ENCODE measurements around the gene MTR.

The MTR gene

DNA sequence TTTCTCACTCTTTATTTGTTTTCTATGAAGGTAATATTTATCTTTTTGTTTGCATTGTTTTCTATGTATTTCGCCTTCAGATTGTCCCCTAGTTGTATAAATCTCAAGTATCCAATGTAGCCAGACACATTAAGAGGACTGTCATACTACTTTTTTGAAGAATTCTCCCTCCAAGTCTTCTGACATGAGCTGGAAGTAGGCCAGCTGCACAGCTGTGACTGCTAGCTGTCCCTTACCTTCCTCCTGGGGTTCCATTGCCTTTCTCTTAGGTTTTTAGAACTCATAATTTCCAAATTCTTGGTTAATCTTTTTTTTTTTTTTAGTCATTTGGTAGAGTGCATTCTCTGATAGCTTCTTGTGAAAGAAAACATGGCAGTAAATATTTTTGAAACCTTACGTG is 46.2 kb downstream of the MTR start:
- Histone ChIP-seq H3K79me2 (ENCODE audit: insufficient read depth, low read depth) (no peaks in the 10 kb centered on the region), H4K20me1 (ENCODE audit: insufficient read depth) (no peaks in the 10 kb centered on the region), H3K4me2 (no peak overlapping the region), H3K4me3 (IDR thresholded peaks at IDR 0.05; ENCODE audit: insufficient read depth, low read depth, low read length) (no peak overlapping the region), H3K27me3 (ENCODE audit: insufficient read depth, low read depth) (no peaks in the 10 kb centered on the region), H2AFZ (ENCODE audit: low read depth) (no peak overlapping the region), H3K27ac (no peak overlapping the region), H3K4me1 (ENCODE audit: low read depth, poor library complexity, severe bottlenecking) (no peaks in the 10 kb centered on the region), H3K36me3 (ENCODE audit: insufficient read depth) (peaks cover 11% of the 10 kb centered on the region; the same call in 1 of the 2 replicates), H3K9ac (no peak overlapping the region)
- no peak for TF ChIP-seq CTCF (conservative IDR thresholded peaks at IDR 0.05; ENCODE audit: low read depth, low read length)

DNA sequence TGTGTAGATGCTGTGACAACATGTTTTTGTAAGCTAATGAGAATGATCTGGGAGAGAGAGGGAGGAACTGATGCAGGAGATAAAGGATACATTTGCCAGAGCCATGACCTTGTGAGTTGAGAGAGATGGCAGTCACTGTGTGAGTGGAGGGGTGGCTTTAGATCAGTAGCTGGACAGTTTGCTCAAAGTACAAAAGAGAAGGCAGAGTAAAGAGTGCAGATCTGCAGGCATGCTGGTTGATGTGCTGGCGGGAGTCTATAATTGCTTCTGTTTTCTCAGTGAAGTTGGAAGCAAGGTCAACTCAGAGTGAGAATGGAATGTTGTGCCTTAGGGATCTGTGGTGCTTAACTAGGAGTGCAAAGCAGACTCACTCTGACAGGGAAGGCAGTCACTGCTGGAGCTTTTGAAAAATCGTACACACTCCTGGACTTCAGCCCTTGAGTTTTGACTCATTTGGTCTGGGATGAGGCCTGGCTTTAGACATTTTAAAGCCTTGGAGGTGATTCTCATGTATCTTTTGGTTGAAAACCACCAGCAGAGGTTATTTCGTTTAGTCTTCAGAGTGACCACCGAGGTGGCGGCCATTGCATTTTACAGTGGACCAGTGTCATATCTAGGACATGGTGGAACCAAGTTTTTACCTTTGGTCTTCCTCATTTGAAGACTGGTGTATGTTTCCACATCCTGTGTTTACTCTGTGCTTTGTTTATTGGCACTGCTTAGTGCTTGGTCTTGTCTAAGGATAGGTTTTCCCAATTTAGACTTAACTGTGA is 49.6 kb downstream of the MTR start:
- Histone ChIP-seq H2AFZ (ENCODE audit: low read depth) (no peak overlapping the region), H3K4me1 (ENCODE audit: low read depth, poor library complexity, severe bottlenecking) (no peaks in the 10 kb centered on the region), H3K27ac (no peak overlapping the region), H3K9ac (no peak overlapping the region), H3K36me3 (ENCODE audit: insufficient read depth) (peaks cover under 1% of the 10 kb centered on the region; the same call in 1 of the 2 replicates), H4K20me1 (ENCODE audit: insufficient read depth) (no peaks in the 10 kb centered on the region), H3K4me2 (no peak overlapping the region), H3K79me2 (ENCODE audit: insufficient read depth, low read depth) (no peaks in the 10 kb centered on the region), H3K27me3 (ENCODE audit: insufficient read depth, low read depth) (no peaks in the 10 kb centered on the region), H3K4me3 (IDR thresholded peaks at IDR 0.05; ENCODE audit: insufficient read depth, low read depth, low read length) (no peak overlapping the region)
- TF ChIP-seq CTCF (conservative IDR thresholded peaks at IDR 0.05; ENCODE audit: low read depth, low read length), result no peak

DNA sequence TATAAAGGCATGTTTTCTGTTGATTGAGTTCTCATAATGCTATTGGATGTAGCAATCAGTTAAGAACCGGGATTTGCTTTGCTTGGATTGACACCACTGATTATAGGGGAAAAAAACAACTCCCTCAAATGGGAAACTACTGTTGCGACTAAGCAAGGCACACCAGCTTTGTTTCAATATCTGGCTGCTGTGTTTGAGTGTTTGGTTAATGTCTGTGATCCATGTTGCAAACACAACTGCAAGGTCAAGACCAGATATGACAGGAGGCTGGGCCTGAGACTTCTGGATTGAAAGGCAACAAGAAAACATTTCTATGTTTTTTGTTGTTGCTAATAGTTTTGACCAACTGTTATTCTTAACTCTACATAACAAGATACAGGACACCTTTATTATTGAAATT is 50.7 kb downstream of the MTR start:
- no peaks in the 10 kb centered on the region for H3K27me3 ChIP-seq (ENCODE audit: insufficient read depth, low read depth)
- H3K9ac ChIP-seq, result no peak overlapping the region
- no peak overlapping the region for H3K4me3 ChIP-seq (IDR thresholded peaks at IDR 0.05; ENCODE audit: insufficient read depth, low read depth, low read length)
- no peaks in the 10 kb centered on the region for H3K4me1 ChIP-seq (ENCODE audit: low read depth, poor library complexity, severe bottlenecking)
- no peak overlapping the region for H3K27ac ChIP-seq
- H3K79me2 ChIP-seq (ENCODE audit: insufficient read depth, low read depth), result no peaks in the 10 kb centered on the region
- TF ChIP-seq CTCF (conservative IDR thresholded peaks at IDR 0.05; ENCODE audit: low read depth, low read length), result no peak
- H3K4me2 ChIP-seq, result no peak overlapping the region
- no peaks in the 10 kb centered on the region for H4K20me1 ChIP-seq (ENCODE audit: insufficient read depth)
- no peak overlapping the region for H2AFZ ChIP-seq (ENCODE audit: low read depth)
- no peaks in the 10 kb centered on the region for H3K36me3 ChIP-seq (ENCODE audit: insufficient read depth)

- Histone ChIP-seq H4K20me1 (ENCODE audit: insufficient read depth) (no peaks in the 10 kb centered on the region), H3K4me2 (no peak overlapping the region), H2AFZ (ENCODE audit: low read depth) (no peak overlapping the region), H3K4me1 (ENCODE audit: low read depth, poor library complexity, severe bottlenecking) (no peaks in the 10 kb centered on the region), H3K9ac (no peak overlapping the region), H3K27me3 (ENCODE audit: insufficient read depth, low read depth) (no peaks in the 10 kb centered on the region), H3K27ac (no peak overlapping the region), H3K36me3 (ENCODE audit: insufficient read depth) (peaks cover 7% of the 10 kb centered on the region; the same call in 1 of the 2 replicates), H3K4me3 (IDR thresholded peaks at IDR 0.05; ENCODE audit: insufficient read depth, low read depth, low read length) (no peak overlapping the region), H3K79me2 (ENCODE audit: insufficient read depth, low read depth) (no peaks in the 10 kb centered on the region)
- TF ChIP-seq CTCF (conservative IDR thresholded peaks at IDR 0.05; ENCODE audit: low read depth, low read length), result no peak
These were observed 53.3 kb downstream of the MTR start for GRCh38 chr1:236848274-236848923.
